WERI-Rb-1 (cell line): Measurements from ENCODE around the gene GLS.

Experiments used
- DNase-seq: peaks from one replicate; pipeline ENCODE4 v3.0.0-alpha.2; 2020
- H3K27ac ChIP-seq: fragments of 250-450 bp; sonication (Bioruptor Pico); 2 replicates; pipeline ENCODE4 v1.5.1; 2020; ENCODE audit warnings: mild to moderate bottlenecking, moderate library complexity
- H3K27me3 ChIP-seq: fragments of 250-450 bp; sonication (Bioruptor Pico); 2 replicates; pipeline ENCODE4 v1.5.1; 2021; ENCODE audit warnings: mild to moderate bottlenecking, low read depth, moderate library complexity; ENCODE audit not compliant: insufficient read depth, severe bottlenecking
- H3K36me3 ChIP-seq: fragments of 250-450 bp; sonication (Bioruptor Pico); 2 replicates; pipeline ENCODE4 v1.5.1; 2020; ENCODE audit warnings: mild to moderate bottlenecking, moderate library complexity
- H3K4me3 ChIP-seq: 2 replicates; pipeline ENCODE4 v1.5.1; 2011; ENCODE audit warnings: low read depth, mild to moderate bottlenecking, control low read depth, low read length
- H3K9me3 ChIP-seq: fragments of 250-450 bp; sonication (Bioruptor Pico); 2 replicates; pipeline ENCODE4 v1.5.1; 2021; ENCODE audit warnings: mild to moderate bottlenecking, moderate library complexity; ENCODE audit not compliant: severe bottlenecking
- CTCF ChIP-seq: IDR thresholded peaks from 2 replicates; pipeline ENCODE4 v1.5.1; 2011; ENCODE audit warnings: low read depth, mild to moderate bottlenecking, control low read depth, inconsistent platforms, low read length

GLS gene

GRCh38 chr2:190965580-190966222 is 85.1 kb downstream of the GLS start:
- no peaks in the 10 kb centered on the region for H3K27me3 ChIP-seq
- no peak for TF ChIP-seq CTCF
- no peak overlapping the region for H3K27ac ChIP-seq
- DNase-seq: no peak
- H3K9me3 ChIP-seq: no peaks in the 10 kb centered on the region
- H3K4me3 ChIP-seq: no peak overlapping the region
- peaks cover 31% of the 10 kb centered on the region for H3K36me3 ChIP-seq

DNA sequence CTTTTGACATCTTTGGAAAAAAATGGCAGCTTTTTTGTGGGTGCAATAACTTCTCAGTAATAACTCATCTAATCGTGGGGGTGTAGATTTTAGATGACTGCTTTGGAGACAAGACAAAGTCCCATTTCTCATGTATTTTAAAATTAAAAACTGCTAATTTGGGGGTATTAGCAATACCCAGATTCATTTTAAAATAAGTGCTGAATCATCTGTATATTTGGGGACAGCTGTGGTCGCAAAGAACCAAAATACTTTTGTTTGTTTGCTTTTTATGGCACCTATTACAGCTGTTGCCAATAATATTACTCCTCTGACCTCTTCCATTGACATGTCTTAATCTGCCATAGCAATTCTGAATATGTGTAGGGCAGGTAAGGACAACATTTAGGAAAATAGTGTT is 87.9 kb downstream of the GLS start:
- Histone ChIP-seq H3K27me3 (no peaks in the 10 kb centered on the region), H3K4me3 (no peak overlapping the region), H3K9me3 (no peaks in the 10 kb centered on the region), H3K27ac (no peak overlapping the region), H3K36me3 (peaks cover 44% of the 10 kb centered on the region)
- no peak for TF ChIP-seq CTCF
- DNase-seq: no peak

- Histone ChIP-seq H3K4me3 (no peak overlapping the region), H3K36me3 (peaks cover 60% of the 10 kb centered on the region), H3K27ac (no peak overlapping the region), H3K9me3 (no peaks in the 10 kb centered on the region), H3K27me3 (no peaks in the 10 kb centered on the region)
- TF ChIP-seq CTCF: no peak
- no peak for DNase-seq
Measured at GRCh38 chr2:190970160-190970559, 89.5 kb downstream of the GLS start.

DNA sequence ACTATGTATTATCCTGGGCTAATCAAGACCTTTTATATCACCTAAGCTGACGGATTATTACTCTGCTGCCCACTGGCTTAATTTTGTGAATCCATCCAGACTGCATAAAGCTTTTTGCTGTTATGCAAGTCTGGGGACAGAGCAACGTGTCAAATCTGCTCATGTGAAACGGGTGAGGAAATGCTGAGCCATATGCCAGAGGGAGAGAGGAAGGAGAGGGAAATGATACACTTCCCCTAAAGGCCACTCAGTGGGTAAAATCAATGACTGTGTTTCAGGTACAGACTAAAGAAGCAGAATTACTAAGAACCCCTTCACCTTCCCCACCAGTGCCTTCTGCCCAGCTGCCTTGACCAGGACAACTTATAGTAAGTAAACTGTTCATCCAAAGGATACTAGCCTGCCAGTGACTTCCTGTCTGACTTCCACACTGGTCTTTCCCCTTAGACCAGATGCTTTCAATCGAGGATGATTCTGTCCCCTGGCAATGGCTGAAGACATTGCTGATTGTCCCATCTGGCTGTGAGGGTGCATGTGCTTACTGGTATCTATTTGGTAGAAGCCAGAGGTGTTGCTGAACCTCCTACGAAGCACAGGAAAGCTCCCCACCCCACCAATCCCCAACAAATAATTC is 90.4 kb downstream of the GLS start:
- no peak overlapping the region for H3K27ac ChIP-seq
- no peak for DNase-seq
- H3K4me3 ChIP-seq: no peak overlapping the region
- no peaks in the 10 kb centered on the region for H3K9me3 ChIP-seq
- TF ChIP-seq CTCF: no peak
- peaks cover 61% of the 10 kb centered on the region for H3K36me3 ChIP-seq
- no peaks in the 10 kb centered on the region for H3K27me3 ChIP-seq

GRCh38 chr2:190972213-190972612 is 91.6 kb downstream of the GLS start:
- DNase-seq: no peak
- H3K27me3 ChIP-seq: no peaks in the 10 kb centered on the region
- no peak for TF ChIP-seq CTCF
- no peak overlapping the region for H3K4me3 ChIP-seq
- peaks cover 66% of the 10 kb centered on the region for H3K36me3 ChIP-seq
- H3K9me3 ChIP-seq: no peaks in the 10 kb centered on the region
- no peak overlapping the region for H3K27ac ChIP-seq

DNA sequence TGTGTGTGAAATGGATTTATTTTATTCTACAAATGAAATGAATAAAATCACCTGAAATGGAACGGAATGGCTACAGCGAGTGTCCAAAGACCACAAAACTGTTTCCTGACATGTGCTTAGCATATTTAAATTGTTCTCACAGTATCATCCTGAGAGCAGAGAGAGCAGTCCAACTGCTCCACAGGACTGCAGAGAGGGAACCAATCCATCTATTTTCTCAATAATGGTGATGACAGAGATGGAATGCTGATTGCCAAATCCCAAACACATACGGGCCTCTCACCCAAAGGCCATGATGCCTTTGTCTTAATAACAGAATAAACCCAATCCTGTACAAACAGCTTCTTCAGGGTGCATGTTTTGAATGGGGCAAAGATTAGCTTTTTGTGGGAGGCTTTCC is 92.2 kb downstream of the GLS start:
- Histone ChIP-seq H3K27me3 (no peaks in the 10 kb centered on the region), H3K4me3 (no peak overlapping the region), H3K27ac (no peak overlapping the region), H3K9me3 (no peaks in the 10 kb centered on the region), H3K36me3 (peaks cover 63% of the 10 kb centered on the region)
- DNase-seq: no peak
- no peak for TF ChIP-seq CTCF
